Uterus (tissue), 4 donors: ENCODE data around the gene CNN2. TPM values are rescaled to one million over a fixed set of nuclear protein-coding genes. Genes with fewer than 3 reads are reported as not detected.

Experiments used
- DNase-seq, 2 donors: peaks; one replicate each; pipeline ENCODE4 v3.0.0-alpha.2; 2019 to 2020
- H3K27ac ChIP-seq, 2 donors: fragments of 200-600 bp; sonication (generic); 1 replicate in 1 of 2; 2 replicates in 1 of 2; pipeline ENCODE4 v1.5.1; 2016 to 2018
- H3K27me3 ChIP-seq, 2 donors: fragments of 200-600 bp; sonication (generic); one replicate each; pipeline ENCODE4 v1.5.1; 2018 to 2019; ENCODE audit warnings: control low read depth in 1 of 2
- H3K36me3 ChIP-seq, 2 donors: fragments of 200-600 bp; sonication (generic); one replicate each; pipeline ENCODE4 v1.5.1; 2019; ENCODE audit warnings: control low read depth in 1 of 2
- H3K4me1 ChIP-seq, 2 donors: fragments of 200-600 bp; sonication (generic); one replicate each; pipeline ENCODE4 v1.5.1; 2018 to 2019; ENCODE audit warnings: control low read depth in 1 of 2
- H3K4me3 ChIP-seq, 2 donors: fragments of 200-600 bp; sonication (generic); 1 replicate in 1 of 2; 2 replicates in 1 of 2; pipeline ENCODE4 v1.5.1; 2018 to 2019; ENCODE audit warnings: mild to moderate bottlenecking in 1 of 2
- H3K9me3 ChIP-seq, 2 donors: fragments of 200-600 bp; sonication (generic); one replicate each; pipeline ENCODE4 v1.5.1; 2019; ENCODE audit warnings: control low read depth in 1 of 2
- POLR2A ChIP-seq, 2 donors: fragments of 450-650 bp; IDR thresholded peaks; one replicate each; pipeline ENCODE4 v1.6.1; 2016; ENCODE audit warnings: antibody characterized with exemption in 2 of 2, mild to moderate bottlenecking in 1 of 2, moderate library complexity in 1 of 2
- intact Hi-C: fragments of 100-400 bp; cut with DNase I; formaldehyde crosslinking; loops from one replicate; pipeline ENCODE4 v1.15.1; 2023; ENCODE audit warnings: low total_unique reads
- total RNA-seq, 4 donors: library from RNA; depleted of rRNA in 3 of 4; stranded (reverse); fragments of >200 nt in 3 of 4; gene quantifications; one replicate each; pipeline versions ENCODE4 v1.1.0 to v1.2.4, GENCODE V29; 2014 to 2023
- TF ChIP-seq, protein P1 (sequence below), 4 experiments: fragments of 200-600 bp in 2 of 4; fragments of 450-650 bp in 2 of 4; sonication (generic) in 2 of 4; IDR thresholded peaks; one replicate each; pipeline ENCODE4 v1.5.1; 2016 to 2019; ENCODE audit warnings: antibody characterized with exemption in 4 of 4, mild to moderate bottlenecking in 2 of 4, moderate library complexity in 1 of 4
- donor health status: DM: yes; HTN: yes; CAD: no.

Gene CNN2
- total RNA-seq, 4 donors from 2014 or later: 14.3 to 186 (median 88.5) TPM

DNA sequence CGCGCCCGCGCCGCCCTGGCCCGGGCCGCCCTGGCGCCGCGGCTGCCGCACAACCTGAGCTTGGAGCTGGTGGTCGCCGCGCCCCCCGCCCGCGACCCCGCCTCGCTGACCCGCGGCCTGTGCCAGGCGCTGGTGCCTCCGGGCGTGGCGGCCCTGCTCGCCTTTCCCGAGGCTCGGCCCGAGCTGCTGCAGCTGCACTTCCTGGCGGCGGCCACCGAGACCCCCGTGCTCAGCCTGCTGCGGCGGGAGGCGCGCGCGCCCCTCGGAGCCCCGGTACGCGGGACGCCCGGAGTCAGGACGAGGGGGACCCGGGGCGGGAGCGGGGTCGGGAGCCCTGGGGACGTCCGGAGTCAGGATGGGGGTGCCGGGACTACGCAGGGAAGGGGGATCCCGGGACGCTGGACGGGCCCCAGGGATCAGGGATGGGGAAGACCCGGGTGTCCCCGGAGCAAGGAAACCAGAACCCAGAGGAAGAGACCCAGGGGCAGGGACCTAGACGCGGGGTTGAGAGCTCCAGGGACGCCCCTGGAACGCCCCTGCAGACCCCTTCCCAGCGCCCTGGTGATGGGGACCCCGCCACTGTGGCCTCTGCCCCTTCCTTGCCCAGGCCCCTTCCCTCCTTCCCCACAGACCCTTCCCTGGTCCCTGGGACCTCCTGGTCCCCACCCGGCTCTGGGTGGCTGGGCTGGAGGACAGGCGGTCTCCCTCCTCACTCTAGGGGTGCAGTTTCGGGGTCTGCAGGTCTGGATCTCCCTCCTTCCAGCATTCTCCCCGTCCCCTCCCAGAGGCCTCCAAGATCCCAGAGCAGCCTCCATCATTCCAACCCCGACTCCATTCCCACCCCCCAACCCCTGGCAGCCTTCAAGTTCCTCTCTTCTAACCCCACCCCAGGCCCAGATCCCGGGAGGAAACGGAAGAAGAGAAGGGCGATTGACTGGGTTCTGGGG lies 25.5 kb upstream of the CNN2 start:
- DNase-seq: no peak
- Histone ChIP-seq H3K27ac (no peak overlapping the region), H3K9me3 (no peaks in the 10 kb centered on the region), H3K4me3 (no peak overlapping the region), H3K27me3 (peaks cover 38 to 45% of the 10 kb centered on the region in 2 donors), H3K4me1 (peaks cover 0 to 7% of the 10 kb centered on the region in 2 donors), H3K36me3 (no peaks in the 10 kb centered on the region)
- intact Hi-C loops: no loop called here
- TF ChIP-seq, protein P1, sequence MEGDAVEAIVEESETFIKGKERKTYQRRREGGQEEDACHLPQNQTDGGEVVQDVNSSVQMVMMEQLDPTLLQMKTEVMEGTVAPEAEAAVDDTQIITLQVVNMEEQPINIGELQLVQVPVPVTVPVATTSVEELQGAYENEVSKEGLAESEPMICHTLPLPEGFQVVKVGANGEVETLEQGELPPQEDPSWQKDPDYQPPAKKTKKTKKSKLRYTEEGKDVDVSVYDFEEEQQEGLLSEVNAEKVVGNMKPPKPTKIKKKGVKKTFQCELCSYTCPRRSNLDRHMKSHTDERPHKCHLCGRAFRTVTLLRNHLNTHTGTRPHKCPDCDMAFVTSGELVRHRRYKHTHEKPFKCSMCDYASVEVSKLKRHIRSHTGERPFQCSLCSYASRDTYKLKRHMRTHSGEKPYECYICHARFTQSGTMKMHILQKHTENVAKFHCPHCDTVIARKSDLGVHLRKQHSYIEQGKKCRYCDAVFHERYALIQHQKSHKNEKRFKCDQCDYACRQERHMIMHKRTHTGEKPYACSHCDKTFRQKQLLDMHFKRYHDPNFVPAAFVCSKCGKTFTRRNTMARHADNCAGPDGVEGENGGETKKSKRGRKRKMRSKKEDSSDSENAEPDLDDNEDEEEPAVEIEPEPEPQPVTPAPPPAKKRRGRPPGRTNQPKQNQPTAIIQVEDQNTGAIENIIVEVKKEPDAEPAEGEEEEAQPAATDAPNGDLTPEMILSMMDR (IDR thresholded peaks at IDR 0.05): no peak
- no peak for TF ChIP-seq POLR2A (IDR thresholded peaks at IDR 0.05)

DNA sequence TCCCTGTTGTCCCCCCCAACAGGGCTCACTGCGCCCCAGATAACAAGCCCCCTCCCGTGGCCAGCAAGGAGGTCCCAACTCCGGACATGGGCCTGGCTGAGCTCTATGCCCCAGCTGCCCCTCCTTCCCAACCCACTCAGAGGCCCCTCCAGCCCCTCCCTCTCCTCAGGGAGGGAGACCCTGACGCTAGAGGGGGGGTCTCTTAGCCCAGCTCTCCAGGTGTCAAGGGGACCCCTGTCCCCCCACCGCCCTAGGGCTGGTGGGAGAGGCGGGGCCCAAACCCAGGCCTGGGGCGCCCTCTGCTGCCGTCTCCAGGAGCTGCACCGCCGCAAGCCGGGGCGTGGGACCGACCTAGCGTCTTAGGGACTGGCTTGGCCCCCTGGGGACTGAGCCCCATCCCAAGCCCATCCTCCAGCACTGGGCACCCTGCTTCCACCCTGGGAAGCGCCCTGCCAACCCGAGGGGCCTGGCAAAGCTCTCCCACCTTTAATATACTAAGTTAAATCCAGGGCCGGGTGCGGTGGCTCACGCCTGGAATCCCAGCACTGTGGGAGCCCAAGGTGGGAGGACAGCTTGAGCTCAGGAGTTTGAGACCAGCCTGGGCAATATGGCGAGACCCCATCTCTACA lies 24.8 kb upstream of the CNN2 start:
- H3K27me3 ChIP-seq: peaks cover 37 to 38% of the 10 kb centered on the region in 2 donors

DNA sequence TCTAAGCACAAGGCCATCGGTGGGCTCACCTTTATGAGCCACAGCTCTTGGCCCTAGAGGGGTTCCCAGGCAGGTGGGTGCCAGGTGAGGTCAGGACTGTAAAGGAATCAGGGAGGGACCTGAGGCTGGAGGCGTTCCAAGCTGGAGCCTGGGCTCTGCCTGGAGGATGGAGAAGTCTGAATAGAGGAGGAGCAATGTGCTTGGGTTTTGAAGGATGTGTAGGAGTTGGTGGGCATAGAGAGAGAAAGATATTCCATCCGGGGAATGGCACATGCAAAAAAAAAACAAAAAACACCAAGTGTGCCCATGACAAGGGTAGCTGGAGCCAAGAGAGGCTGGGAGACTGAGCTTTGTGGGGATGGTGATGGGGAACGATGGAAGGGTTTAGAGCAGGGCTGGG lies 23.8 kb upstream of the CNN2 start:
- Histone ChIP-seq H3K27ac (no peak overlapping the region), H3K9me3 (no peaks in the 10 kb centered on the region), H3K36me3 (no peaks in the 10 kb centered on the region), H3K4me1 (peaks cover 0 to 7% of the 10 kb centered on the region in 2 donors), H3K4me3 (no peak overlapping the region), H3K27me3 (peaks cover 36 to 38% of the 10 kb centered on the region in 2 donors)
- intact Hi-C loops: no loop called here
- DNase-seq: no peak
- TF ChIP-seq, protein P1 (IDR thresholded peaks at IDR 0.05): no peak
- no peak for TF ChIP-seq POLR2A (IDR thresholded peaks at IDR 0.05)

More for the DNA sequence above, 24.8 kb upstream of the CNN2 start:
- no peak overlapping the region for H3K27ac ChIP-seq
- intact Hi-C loops: no loop called here
- no peaks in the 10 kb centered on the region for H3K9me3 ChIP-seq
- H3K4me3 ChIP-seq: no peak overlapping the region
- TF ChIP-seq POLR2A (IDR thresholded peaks at IDR 0.05): no peak
- TF ChIP-seq, protein P1 (IDR thresholded peaks at IDR 0.05): peak; percentile 71 to 87 (median 80)
- peaks cover 0 to 7% of the 10 kb centered on the region in 2 donors for H3K4me1 ChIP-seq
- peak in 1 of 2 donors; percentile 56 for DNase-seq
- H3K36me3 ChIP-seq: no peaks in the 10 kb centered on the region

DNA sequence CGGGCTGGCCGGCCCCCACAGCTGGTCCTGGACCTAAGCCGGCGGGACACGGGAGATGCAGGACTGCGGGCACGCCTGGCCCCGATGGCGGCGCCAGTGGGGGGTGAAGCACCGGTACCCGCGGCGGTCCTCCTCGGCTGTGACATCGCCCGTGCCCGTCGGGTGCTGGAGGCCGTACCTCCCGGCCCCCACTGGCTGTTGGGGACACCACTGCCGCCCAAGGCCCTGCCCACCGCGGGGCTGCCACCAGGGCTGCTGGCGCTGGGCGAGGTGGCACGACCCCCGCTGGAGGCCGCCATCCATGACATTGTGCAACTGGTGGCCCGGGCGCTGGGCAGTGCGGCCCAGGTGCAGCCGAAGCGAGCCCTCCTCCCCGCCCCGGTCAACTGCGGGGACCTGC lies 23.1 kb upstream of the CNN2 start:
- Histone ChIP-seq H3K9me3 (no peaks in the 10 kb centered on the region), H3K4me3 (no peak overlapping the region), H3K27me3 (peaks cover 33 to 36% of the 10 kb centered on the region in 2 donors), H3K36me3 (no peaks in the 10 kb centered on the region), H3K27ac (no peak overlapping the region), H3K4me1 (peaks cover 0 to 7% of the 10 kb centered on the region in 2 donors)
- TF ChIP-seq POLR2A (IDR thresholded peaks at IDR 0.05): no peak
- TF ChIP-seq, protein P1 (IDR thresholded peaks at IDR 0.05): no peak
- intact Hi-C loops: no loop called here
- DNase-seq: no peak
